Right lobe of liver (tissue), 4 donors: ENCODE results near the gene PPP1R2B.

Source experiments
- CTCF ChIP-seq, 4 donors: fragments of 200-600 bp in 3 of 4; fragments of 450-650 bp in 1 of 4; IDR thresholded peaks; one replicate each; pipeline versions ENCODE4 v1.5.1 to v1.8.0; 2016 to 2022; ENCODE audit warnings: antibody characterized with exemption in 4 of 4, mild to moderate bottlenecking in 2 of 4
- POLR2A ChIP-seq: fragments of 450-650 bp; IDR thresholded peaks from one replicate; pipeline ENCODE4 v1.6.1; 2017; ENCODE audit warnings: antibody characterized with exemption, mild to moderate bottlenecking
- donor health status: DM: no; HTN: no; CAD: no.
- donor health status: DM: no; HTN: no; CAD: no.
- donor health status: DM: no; HTN: yes; CAD: no.

GRCh38 chr5:156812959-156813358, 37.1 kb upstream of the PPP1R2B start:
- TF ChIP-seq POLR2A (no peak), CTCF (IDR thresholded peaks at IDR 0.05) (no peak)
